Stimulated activated naive B cell treated with anti-CD40 and anti-IgM and Interleukin-4, amounts not matched to agents 10 μg/mL and 1 μg/mL and 100 μg/mL, for 72 hours (primary cell): ENCODE data around the gene KCNJ2.

ENCODE experiments used
- ATAC-seq, 2 donors: fragments of 150-1000 bp; cut with Tn5 transposase; replicated peaks; 2 replicates each; pipeline ENCODE4 v1.10.0; 2021; ENCODE audit warnings: moderate library complexity in 1 of 2
- DNase-seq: peaks from one replicate; pipeline ENCODE4 v3.0.0; 2021
- H3K27ac Mint-ChIP-seq: one replicate; pipeline ENCODE4 v1.8.0; 2022; ENCODE audit warnings: mild to moderate bottlenecking, mixed read lengths
- H3K27me3 Mint-ChIP-seq, 2 donors: one replicate each; pipeline ENCODE4 v1.8.0; 2022; ENCODE audit warnings: mixed read lengths in 2 of 2
- H3K36me3 Mint-ChIP-seq, 2 donors: one replicate each; pipeline ENCODE4 v1.8.0; 2022; ENCODE audit warnings: mixed read lengths in 2 of 2, mild to moderate bottlenecking in 1 of 2
- H3K4me1 Mint-ChIP-seq, 2 donors: one replicate each; pipeline ENCODE4 v1.8.0; 2022; ENCODE audit warnings: mixed read lengths in 2 of 2, mild to moderate bottlenecking in 1 of 2
- H3K4me3 Mint-ChIP-seq, 2 donors: one replicate each; pipeline ENCODE4 v1.8.0; 2022; ENCODE audit warnings: mild to moderate bottlenecking in 2 of 2, mixed read lengths in 2 of 2, moderate library complexity in 1 of 2
- H3K9me3 Mint-ChIP-seq, 2 donors: one replicate each; pipeline ENCODE4 v1.8.0; 2022; ENCODE audit warnings: mixed read lengths in 2 of 2, mild to moderate bottlenecking in 1 of 2

The KCNJ2 gene

GRCh38 chr17:70168977-70169708 is at the start of gene KCNJ2:
Gene KCNJ2, plus strand, starts transcription at chr17:70169532. Its CDS starts 5,508 bp downstream, at chr17:70175040.
- peak within 1 kb of the TSS; percentile 79 to 84 for H3K4me3 Mint-ChIP-seq
- peak within 1 kb of the TSS; percentile 39 for H3K27ac Mint-ChIP-seq
- no peaks in the 10 kb centered on the region for H3K36me3 Mint-ChIP-seq
- DNase-seq (peak; percentile 68), ATAC-seq (peak; percentile 95)
- peaks cover 13 to 21% of the 10 kb centered on the region in 2 donors for H3K4me1 Mint-ChIP-seq
- no peaks in the 10 kb centered on the region for H3K9me3 Mint-ChIP-seq
- peaks cover 27 to 28% of the 10 kb centered on the region in 2 donors for H3K27me3 Mint-ChIP-seq

GRCh38 chr17:70119545-70119944 is 49.8 kb upstream of the KCNJ2 start:
- Mint-ChIP-seq H3K27me3 (no peaks in the 10 kb centered on the region), H3K27ac (no peak overlapping the region), H3K36me3 (no peaks in the 10 kb centered on the region), H3K4me3 (no peak overlapping the region), H3K9me3 (peaks cover 2 to 4% of the 10 kb centered on the region in 2 donors), H3K4me1 (peaks cover 6 to 27% of the 10 kb centered on the region in 2 donors)
- ATAC-seq (no peak), DNase-seq (no peak)

GRCh38 chr17:70119983-70120382 is 49.3 kb upstream of the KCNJ2 start:
- Mint-ChIP-seq H3K27me3 (no peaks in the 10 kb centered on the region), H3K27ac (no peak overlapping the region), H3K4me1 (peaks cover 6 to 31% of the 10 kb centered on the region in 2 donors), H3K4me3 (no peak overlapping the region), H3K36me3 (no peaks in the 10 kb centered on the region), H3K9me3 (peaks cover 2 to 4% of the 10 kb centered on the region in 2 donors)
- ATAC-seq (peak; percentile 39 to 52), DNase-seq (no peak)

- Mint-ChIP-seq H3K9me3 (peaks cover 2 to 4% of the 10 kb centered on the region in 2 donors), H3K4me1 (peaks cover 6 to 36% of the 10 kb centered on the region in 2 donors), H3K27me3 (no peaks in the 10 kb centered on the region), H3K27ac (no peak overlapping the region), H3K36me3 (no peaks in the 10 kb centered on the region), H3K4me3 (no peak overlapping the region)
- DNase-seq, result no peak
- peak; percentile 79 to 87 for ATAC-seq
These were observed 48.9 kb upstream of the KCNJ2 start for GRCh38 chr17:70120425-70120824.

GRCh38 chr17:70121126-70121525 is 48.2 kb upstream of the KCNJ2 start:
- no peaks in the 10 kb centered on the region for H3K27me3 Mint-ChIP-seq
- H3K36me3 Mint-ChIP-seq, result no peaks in the 10 kb centered on the region
- peaks cover 6 to 37% of the 10 kb centered on the region in 2 donors for H3K4me1 Mint-ChIP-seq
- ATAC-seq (no peak), DNase-seq (no peak)
- no peak overlapping the region for H3K27ac Mint-ChIP-seq
- H3K4me3 Mint-ChIP-seq, result no peak overlapping the region
- H3K9me3 Mint-ChIP-seq, result peaks cover 2 to 4% of the 10 kb centered on the region in 2 donors

GRCh38 chr17:70123193-70123592 is 46.1 kb upstream of the KCNJ2 start:
- Mint-ChIP-seq H3K27ac (peak overlapping the region; percentile 48), H3K36me3 (no peaks in the 10 kb centered on the region), H3K9me3 (peaks cover 2 to 3% of the 10 kb centered on the region in 2 donors), H3K4me1 (peaks cover 6 to 37% of the 10 kb centered on the region in 2 donors), H3K4me3 (no peak overlapping the region), H3K27me3 (no peaks in the 10 kb centered on the region)
- DNase-seq (no peak), ATAC-seq (no peak)

GRCh38 chr17:70124723-70125122 is 44.6 kb upstream of the KCNJ2 start:
- Mint-ChIP-seq H3K36me3 (no peaks in the 10 kb centered on the region), H3K4me3 (no peak overlapping the region), H3K9me3 (peaks cover 0 to 2% of the 10 kb centered on the region in 2 donors), H3K27me3 (no peaks in the 10 kb centered on the region), H3K4me1 (peaks cover 6 to 37% of the 10 kb centered on the region in 2 donors), H3K27ac (no peak overlapping the region)
- ATAC-seq (no peak), DNase-seq (no peak)

- Mint-ChIP-seq H3K4me1 (peaks cover 0 to 27% of the 10 kb centered on the region in 2 donors), H3K9me3 (peaks cover 0 to 2% of the 10 kb centered on the region in 2 donors), H3K36me3 (no peaks in the 10 kb centered on the region), H3K4me3 (no peak overlapping the region), H3K27ac (no peak overlapping the region), H3K27me3 (no peaks in the 10 kb centered on the region)
- no peak for DNase-seq
- ATAC-seq, result no peak
These were observed 42.0 kb upstream of the KCNJ2 start for GRCh38 chr17:70127221-70127873.

GRCh38 chr17:70128727-70129238 is 40.5 kb upstream of the KCNJ2 start:
- H3K27ac Mint-ChIP-seq, result no peak overlapping the region

GRCh38 chr17:70130289-70130688 is 39.0 kb upstream of the KCNJ2 start:
- Mint-ChIP-seq H3K4me1 (peaks cover 0 to 3% of the 10 kb centered on the region in 2 donors), H3K9me3 (peaks cover 0 to 2% of the 10 kb centered on the region in 2 donors), H3K36me3 (no peaks in the 10 kb centered on the region), H3K27me3 (no peaks in the 10 kb centered on the region), H3K27ac (no peak overlapping the region), H3K4me3 (no peak overlapping the region)
- DNase-seq (no peak), ATAC-seq (no peak)

More at GRCh38 chr17:70128727-70129238, 40.5 kb upstream of the KCNJ2 start:
- Mint-ChIP-seq H3K36me3 (no peaks in the 10 kb centered on the region), H3K27me3 (no peaks in the 10 kb centered on the region), H3K4me3 (no peak overlapping the region), H3K9me3 (peaks cover 0 to 2% of the 10 kb centered on the region in 2 donors), H3K4me1 (peaks cover 0 to 15% of the 10 kb centered on the region in 2 donors)
- ATAC-seq (no peak), DNase-seq (no peak)

- Mint-ChIP-seq H3K4me3 (no peak overlapping the region), H3K27ac (no peak overlapping the region), H3K9me3 (peaks cover 0 to 2% of the 10 kb centered on the region in 2 donors), H3K4me1 (peaks cover 7 to 10% of the 10 kb centered on the region in 2 donors), H3K36me3 (no peaks in the 10 kb centered on the region), H3K27me3 (no peaks in the 10 kb centered on the region)
- no peak for DNase-seq
- no peak for ATAC-seq
These were observed 36.8 kb upstream of the KCNJ2 start for GRCh38 chr17:70132505-70132904.

- Mint-ChIP-seq H3K9me3 (no peaks in the 10 kb centered on the region), H3K27ac (no peak overlapping the region), H3K4me1 (peaks cover 10 to 20% of the 10 kb centered on the region in 2 donors), H3K36me3 (no peaks in the 10 kb centered on the region), H3K4me3 (no peak overlapping the region), H3K27me3 (no peaks in the 10 kb centered on the region)
- ATAC-seq (no peak), DNase-seq (no peak)
These were observed 35.3 kb upstream of the KCNJ2 start for GRCh38 chr17:70134042-70134441.

- no peak overlapping the region for H3K4me3 Mint-ChIP-seq
- ATAC-seq (no peak), DNase-seq (no peak)
- no peaks in the 10 kb centered on the region for H3K9me3 Mint-ChIP-seq
- H3K4me1 Mint-ChIP-seq, result peaks cover 10 to 20% of the 10 kb centered on the region in 2 donors
- H3K27ac Mint-ChIP-seq, result no peak overlapping the region
- no peaks in the 10 kb centered on the region for H3K36me3 Mint-ChIP-seq
- H3K27me3 Mint-ChIP-seq, result no peaks in the 10 kb centered on the region
These were observed 34.6 kb upstream of the KCNJ2 start for GRCh38 chr17:70134777-70135176.

GRCh38 chr17:70136131-70136530 is 33.2 kb upstream of the KCNJ2 start:
- no peak for ATAC-seq
- DNase-seq, result no peak
- Mint-ChIP-seq H3K27ac (no peak overlapping the region), H3K4me1 (peaks cover 10 to 20% of the 10 kb centered on the region in 2 donors), H3K27me3 (no peaks in the 10 kb centered on the region), H3K36me3 (no peaks in the 10 kb centered on the region), H3K9me3 (no peaks in the 10 kb centered on the region), H3K4me3 (no peak overlapping the region)
